ENCODE data around the gene CFDP1.
A peak's percentile ranks its signal among the peaks of the same experiment; 100 is the strongest.

The CFDP1 gene

GRCh38 chr16:75262800-75263127 lies 170.5 kb downstream of the CFDP1 start:
- Histone ChIP-seq H3K36me3 (ENCODE audit: control insufficient read depth, insufficient read depth, low read length) (peaks cover 22% of the 10 kb centered on the region), H3K9me3 (ENCODE audit: control insufficient read depth, insufficient read depth, low read depth, low read length) (no peaks in the 10 kb centered on the region), H3K4me1 (ENCODE audit: control insufficient read depth, insufficient read depth, low read length) (peaks cover 62% of the 10 kb centered on the region), H3K27me3 (ENCODE audit: control insufficient read depth, insufficient read depth, low read length) (no peaks in the 10 kb centered on the region), H3K27ac (ENCODE audit: low read depth, low read length) (no peak overlapping the region), H3K4me3 (ENCODE audit: low read depth, low read length) (no peak overlapping the region), H3K9ac (ENCODE audit: low read length) (no peak overlapping the region)

DNA sequence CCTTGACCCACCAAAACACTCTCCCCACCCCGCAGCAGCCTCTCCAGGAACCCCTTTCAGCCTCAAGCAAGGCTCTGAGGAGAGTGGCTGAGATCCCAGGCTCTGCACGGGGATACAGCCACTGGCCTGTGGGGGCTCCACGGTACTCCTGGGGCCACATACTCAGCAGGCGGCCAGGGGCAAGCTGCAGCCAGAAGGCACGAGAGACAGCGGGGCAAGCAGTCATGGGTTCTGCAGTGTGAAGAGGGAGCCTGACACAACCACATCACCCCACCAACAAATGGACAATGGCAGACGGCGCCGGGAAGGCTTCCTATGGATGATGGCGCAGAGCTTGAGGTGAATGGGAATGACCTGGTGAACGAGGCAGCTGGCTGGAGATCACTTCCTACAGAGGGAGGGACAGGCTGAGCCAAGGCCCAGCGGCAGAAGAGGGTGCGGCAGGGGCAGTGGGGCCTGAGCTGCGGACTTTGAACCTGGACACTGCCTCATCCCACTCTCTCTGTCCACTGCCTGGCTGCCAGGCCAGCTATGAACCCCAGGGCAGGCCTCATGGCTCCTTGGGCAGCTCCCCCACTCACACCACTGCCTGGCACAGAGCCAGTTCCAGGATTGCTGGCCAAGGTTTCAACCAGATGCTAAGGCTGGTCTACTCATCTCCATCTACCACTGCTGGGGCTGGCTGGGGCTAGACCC lies 171.1 kb downstream of the CFDP1 start:
- Histone ChIP-seq H3K27ac (ENCODE audit: low read depth, low read length) (no peak overlapping the region), H3K9me3 (ENCODE audit: control insufficient read depth, insufficient read depth, low read depth, low read length) (no peaks in the 10 kb centered on the region), H3K27me3 (ENCODE audit: control insufficient read depth, insufficient read depth, low read length) (no peaks in the 10 kb centered on the region), H3K36me3 (ENCODE audit: control insufficient read depth, insufficient read depth, low read length) (peaks cover 22% of the 10 kb centered on the region), H3K4me3 (ENCODE audit: low read depth, low read length) (no peak overlapping the region; the same call in 1 of the 2 replicates), H3K9ac (ENCODE audit: low read length) (peak overlapping the region; percentile 45), H3K4me1 (ENCODE audit: control insufficient read depth, insufficient read depth, low read length) (peaks cover 65% of the 10 kb centered on the region)

DNA sequence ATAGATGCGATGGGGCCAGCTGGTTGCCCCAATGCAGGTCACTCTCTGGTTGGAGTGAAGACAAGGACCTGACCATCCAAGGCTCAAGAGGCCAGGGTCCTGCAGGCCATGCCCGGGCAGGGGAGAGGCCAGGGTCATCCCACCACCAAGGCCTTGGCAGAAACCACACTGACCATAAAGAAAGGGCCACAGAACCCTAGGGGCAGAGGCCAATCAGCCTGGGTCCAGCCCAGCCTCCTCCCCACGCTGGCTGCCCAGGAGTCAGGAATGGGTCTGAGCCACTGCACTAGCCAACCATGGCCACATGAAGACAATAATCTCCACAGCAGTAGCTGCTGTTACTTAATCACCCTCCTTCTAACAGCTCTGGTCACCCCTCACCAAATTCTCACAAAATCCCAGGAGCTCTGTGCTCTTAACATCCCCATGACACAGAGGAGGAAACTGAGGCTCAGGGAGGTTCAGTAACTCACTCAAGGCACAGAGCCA lies 171.7 kb downstream of the CFDP1 start:
- H3K9ac ChIP-seq (ENCODE audit: low read length): peak overlapping the region; percentile 45
- H3K27ac ChIP-seq (ENCODE audit: low read depth, low read length): no peak overlapping the region
- H3K9me3 ChIP-seq (ENCODE audit: control insufficient read depth, insufficient read depth, low read depth, low read length): no peaks in the 10 kb centered on the region
- peaks cover 22% of the 10 kb centered on the region for H3K36me3 ChIP-seq (ENCODE audit: control insufficient read depth, insufficient read depth, low read length)
- peaks cover 68% of the 10 kb centered on the region for H3K4me1 ChIP-seq (ENCODE audit: control insufficient read depth, insufficient read depth, low read length)
- H3K27me3 ChIP-seq (ENCODE audit: control insufficient read depth, insufficient read depth, low read length): no peaks in the 10 kb centered on the region
- no peak overlapping the region for H3K4me3 ChIP-seq (ENCODE audit: low read depth, low read length)

GRCh38 chr16:75260851-75261589 lies 172.3 kb downstream of the CFDP1 start:
- Histone ChIP-seq H3K9me3 (ENCODE audit: control insufficient read depth, insufficient read depth, low read depth, low read length) (no peaks in the 10 kb centered on the region), H3K27me3 (ENCODE audit: control insufficient read depth, insufficient read depth, low read length) (no peaks in the 10 kb centered on the region), H3K4me3 (ENCODE audit: low read depth, low read length) (no peak overlapping the region), H3K4me1 (ENCODE audit: control insufficient read depth, insufficient read depth, low read length) (peaks cover 69% of the 10 kb centered on the region), H3K36me3 (ENCODE audit: control insufficient read depth, insufficient read depth, low read length) (peaks cover 22% of the 10 kb centered on the region), H3K9ac (ENCODE audit: low read length) (no peak overlapping the region), H3K27ac (ENCODE audit: low read depth, low read length) (no peak overlapping the region)

GRCh38 chr16:75258807-75259141 lies 174.5 kb downstream of the CFDP1 start:
- H3K27me3 ChIP-seq (ENCODE audit: control insufficient read depth, insufficient read depth, low read length): no peaks in the 10 kb centered on the region
- no peaks in the 10 kb centered on the region for H3K9me3 ChIP-seq (ENCODE audit: control insufficient read depth, insufficient read depth, low read depth, low read length)
- peaks cover 17% of the 10 kb centered on the region for H3K36me3 ChIP-seq (ENCODE audit: control insufficient read depth, insufficient read depth, low read length)
- H3K4me1 ChIP-seq (ENCODE audit: control insufficient read depth, insufficient read depth, low read length): peaks cover 79% of the 10 kb centered on the region
- no peak overlapping the region for H3K27ac ChIP-seq (ENCODE audit: low read depth, low read length)
- no peak overlapping the region for H3K4me3 ChIP-seq (ENCODE audit: low read depth, low read length)
- no peak overlapping the region for H3K9ac ChIP-seq (ENCODE audit: low read length)

DNA sequence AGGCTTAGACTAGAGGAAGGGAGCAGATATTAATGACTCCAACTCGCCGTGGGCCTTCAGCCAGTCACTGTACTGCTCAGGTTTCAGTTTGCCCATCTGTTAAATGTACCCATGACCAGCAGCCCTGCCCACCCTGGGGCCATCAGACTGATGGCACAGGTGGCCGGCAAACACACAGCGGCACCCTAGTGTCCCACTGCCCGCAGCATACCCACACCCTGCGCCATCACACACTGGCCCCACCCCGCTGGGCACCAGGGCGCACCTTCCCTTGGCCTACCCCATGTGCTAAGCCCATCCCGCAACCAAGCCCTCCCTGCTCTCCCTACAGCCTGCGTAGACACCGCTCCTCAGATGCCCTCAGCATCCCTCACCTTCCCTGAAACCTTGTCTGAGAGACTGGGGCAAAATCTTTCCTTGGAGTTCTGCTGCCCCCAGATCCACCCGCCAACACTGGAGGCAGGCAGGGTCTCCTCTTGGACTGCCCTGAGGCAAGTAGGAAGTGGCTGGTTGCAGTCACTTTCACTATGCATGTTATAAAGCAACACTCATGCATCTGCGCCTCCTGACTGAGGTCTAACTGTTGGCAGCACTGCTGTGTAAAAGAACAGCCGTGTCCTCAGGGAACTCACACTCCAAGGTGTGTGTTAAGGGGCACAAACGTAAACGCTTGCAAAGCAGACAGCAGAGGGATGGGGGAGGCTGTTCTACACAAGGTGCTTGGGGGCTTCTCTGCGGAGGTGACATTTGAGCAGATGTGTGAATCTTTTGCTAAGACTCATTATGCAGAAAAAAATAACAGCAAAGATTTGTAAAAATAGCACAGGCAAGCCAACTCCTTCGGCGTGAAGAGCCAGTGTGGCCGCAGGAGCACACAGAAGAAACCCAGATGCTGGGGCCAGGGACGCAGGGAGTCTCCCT lies 175.2 kb downstream of the CFDP1 start:
- 0 out of 2 replicates have a peak overlapping the region, but pooled peaks have one; percentile 28 for H3K27ac ChIP-seq (ENCODE audit: low read depth, low read length)
- no peak overlapping the region for H3K9ac ChIP-seq (ENCODE audit: low read length)

DNA sequence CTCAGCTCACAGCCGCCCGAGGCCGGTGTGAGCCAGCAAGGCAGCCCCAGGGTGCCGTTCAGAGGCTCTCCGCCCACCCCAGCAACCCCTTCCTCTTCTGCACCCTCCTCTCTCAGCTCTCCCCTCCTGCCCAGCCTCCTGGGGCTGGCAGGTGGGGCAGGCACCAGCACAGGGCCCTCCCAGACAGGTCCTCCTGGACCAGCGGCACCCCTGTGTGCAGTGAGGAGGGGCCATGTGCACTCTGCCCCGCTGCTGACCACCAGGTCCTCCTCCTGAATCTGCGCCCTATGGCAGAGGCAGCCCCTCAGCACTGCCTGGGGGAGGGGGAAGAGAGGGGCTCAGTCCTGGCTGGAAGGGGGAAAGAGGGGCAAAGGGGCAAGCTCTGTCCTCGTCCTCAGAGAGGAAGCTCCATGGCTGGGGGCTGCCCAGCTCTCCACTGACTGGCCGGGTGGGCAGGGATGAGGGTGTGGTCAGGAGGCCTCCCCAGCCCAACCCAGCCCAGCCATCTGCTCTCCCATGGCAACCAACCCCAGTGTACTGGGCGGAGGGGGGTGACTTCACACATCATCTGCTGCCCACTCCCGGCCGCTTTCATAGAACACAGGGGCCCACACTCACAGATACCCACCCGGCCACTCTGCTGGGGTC lies 176.5 kb downstream of the CFDP1 start:
- no peaks in the 10 kb centered on the region for H3K27me3 ChIP-seq (ENCODE audit: control insufficient read depth, insufficient read depth, low read length)
- no peaks in the 10 kb centered on the region for H3K36me3 ChIP-seq (ENCODE audit: control insufficient read depth, insufficient read depth, low read length)
- no peak overlapping the region for H3K9ac ChIP-seq (ENCODE audit: low read length)
- H3K4me3 ChIP-seq (ENCODE audit: low read depth, low read length): no peak overlapping the region
- peak overlapping the region; percentile 60; the same call in 1 of the 2 replicates for H3K27ac ChIP-seq (ENCODE audit: low read depth, low read length)
- H3K4me1 ChIP-seq (ENCODE audit: control insufficient read depth, insufficient read depth, low read length): peaks cover 78% of the 10 kb centered on the region
- no peaks in the 10 kb centered on the region for H3K9me3 ChIP-seq (ENCODE audit: control insufficient read depth, insufficient read depth, low read depth, low read length)

More for the DNA sequence above, 175.2 kb downstream of the CFDP1 start:
- no peak overlapping the region for H3K4me3 ChIP-seq (ENCODE audit: low read depth, low read length)
- H3K9me3 ChIP-seq (ENCODE audit: control insufficient read depth, insufficient read depth, low read depth, low read length): no peaks in the 10 kb centered on the region
- H3K36me3 ChIP-seq (ENCODE audit: control insufficient read depth, insufficient read depth, low read length): peaks cover 12% of the 10 kb centered on the region
- peaks cover 78% of the 10 kb centered on the region for H3K4me1 ChIP-seq (ENCODE audit: control insufficient read depth, insufficient read depth, low read length)
- H3K27me3 ChIP-seq (ENCODE audit: control insufficient read depth, insufficient read depth, low read length): no peaks in the 10 kb centered on the region

- H3K9ac ChIP-seq (ENCODE audit: low read length): peak overlapping the region; percentile 40
- H3K4me3 ChIP-seq (ENCODE audit: low read depth, low read length): no peak overlapping the region
- H3K27me3 ChIP-seq (ENCODE audit: control insufficient read depth, insufficient read depth, low read length): no peaks in the 10 kb centered on the region
- no peaks in the 10 kb centered on the region for H3K36me3 ChIP-seq (ENCODE audit: control insufficient read depth, insufficient read depth, low read length)
- peaks cover 73% of the 10 kb centered on the region for H3K4me1 ChIP-seq (ENCODE audit: control insufficient read depth, insufficient read depth, low read length)
- H3K9me3 ChIP-seq (ENCODE audit: control insufficient read depth, insufficient read depth, low read depth, low read length): no peaks in the 10 kb centered on the region
- H3K27ac ChIP-seq (ENCODE audit: low read depth, low read length): peak overlapping the region; percentile 60; the same call in 1 of the 2 replicates
Measured at GRCh38 chr16:75256059-75256571, 177.2 kb downstream of the CFDP1 start.

- H3K4me1 ChIP-seq (ENCODE audit: control insufficient read depth, insufficient read depth, low read length): peaks cover 77% of the 10 kb centered on the region
- peak overlapping the region; percentile 79 for H3K9ac ChIP-seq (ENCODE audit: low read length)
- H3K27me3 ChIP-seq (ENCODE audit: control insufficient read depth, insufficient read depth, low read length): no peaks in the 10 kb centered on the region
- H3K36me3 ChIP-seq (ENCODE audit: control insufficient read depth, insufficient read depth, low read length): no peaks in the 10 kb centered on the region; the same call in 1 of the 2 replicates
- H3K27ac ChIP-seq (ENCODE audit: low read depth, low read length): peak overlapping the region; percentile 89
- H3K4me3 ChIP-seq (ENCODE audit: low read depth, low read length): peak overlapping the region; percentile 28; the same call in 1 of the 2 replicates
- H3K9me3 ChIP-seq (ENCODE audit: control insufficient read depth, insufficient read depth, low read depth, low read length): no peaks in the 10 kb centered on the region
Measured at GRCh38 chr16:75254359-75254837, 178.9 kb downstream of the CFDP1 start.
